Breast epithelium (tissue), 4 donors: Measurements from ENCODE around the gene MYO3B. TPM values are rescaled to one million over a fixed set of nuclear protein-coding genes. Genes with fewer than 3 reads are reported as not detected.
"Not testable (repeated sequence)": the region's sequence is repeated elsewhere in the genome, so short reads cannot be mapped to it uniquely, and the experiment has no call there.

ENCODE experiments used
- DNase-seq, 2 donors: peaks; one replicate each; pipeline ENCODE4 v3.0.0-alpha.2; 2019; ENCODE audit warnings: low spot score in 2 of 2
- H3K27ac ChIP-seq, 2 donors: fragments of 200-600 bp; sonication (generic) in 1 of 2; one replicate each; pipeline ENCODE4 v1.5.1; 2016 to 2019; ENCODE audit warnings: mild to moderate bottlenecking in 1 of 2
- H3K27me3 ChIP-seq, 2 donors: fragments of 200-600 bp; sonication (generic) in 1 of 2; one replicate each; pipeline versions ENCODE4 v1.5.1 to v1.6.0; 2017 to 2019; ENCODE audit warnings: control low read depth in 1 of 2, mild to moderate bottlenecking in 1 of 2
- H3K36me3 ChIP-seq: fragments of 200-600 bp; one replicate; pipeline ENCODE4 v1.5.1; 2019
- H3K4me1 ChIP-seq, 2 donors: fragments of 200-600 bp; sonication (generic); one replicate each; pipeline ENCODE4 v1.5.1; 2016 to 2019; ENCODE audit warnings: control low read depth in 1 of 2
- H3K4me3 ChIP-seq, 3 donors: fragments of 200-600 bp; sonication (generic); 1 replicate in 2 of 3; 2 replicates in 1 of 3; pipeline ENCODE4 v1.5.1; 2016 to 2019; ENCODE audit warnings: mild to moderate bottlenecking in 3 of 3, moderate library complexity in 2 of 3
- H3K9me3 ChIP-seq, 2 donors: fragments of 200-600 bp; sonication (generic) in 1 of 2; one replicate each; pipeline ENCODE4 v1.5.1; 2016 to 2019; ENCODE audit warnings: control low read depth in 1 of 2
- CTCF ChIP-seq, 3 donors: fragments of 450-650 bp; IDR thresholded peaks; one replicate each; pipeline ENCODE4 v1.5.1; 2016 to 2017; ENCODE audit warnings: antibody characterized with exemption in 3 of 3, mild to moderate bottlenecking in 3 of 3, moderate library complexity in 3 of 3
- POLR2A ChIP-seq: fragments of 450-650 bp; IDR thresholded peaks from one replicate; pipeline ENCODE4 v1.6.1; 2016; ENCODE audit warnings: antibody characterized with exemption, mild to moderate bottlenecking, moderate library complexity
- POLR2AphosphoS5 ChIP-seq, 3 donors: sonication (generic); formaldehyde crosslinking; IDR thresholded peaks; one replicate each; pipeline ENCODE4 v1.6.1; 2017; ENCODE audit warnings: antibody characterized with exemption in 3 of 3
- intact Hi-C: fragments of 100-400 bp; cut with DNase I; formaldehyde crosslinking; loops from one replicate; pipeline ENCODE4 v1.15.1; 2023; ENCODE audit warnings: low total_unique reads
- total RNA-seq, 3 donors: library from RNA; depleted of rRNA; stranded (reverse); fragments of >200 nt; gene quantifications; one replicate each; pipeline ENCODE4 v1.1.0, GENCODE V29; 2016

MYO3B gene
- total RNA-seq, 3 donors from 2014 or later: 0.15 to 0.98 (median 0.16) TPM

GRCh38 chr2:170533156-170533555, 355.2 kb downstream of the MYO3B start:
- intact Hi-C loops: no loop called here
- Histone ChIP-seq H3K27me3 (no peaks in the 10 kb centered on the region), H3K27ac (no peak overlapping the region), H3K36me3 (no peaks in the 10 kb centered on the region), H3K4me1 (no peaks in the 10 kb centered on the region), H3K4me3 (no peak overlapping the region), H3K9me3 (no peaks in the 10 kb centered on the region)
- TF ChIP-seq POLR2A (no peak), POLR2AphosphoS5 (IDR thresholded peaks at IDR 0.05) (no peak), CTCF (IDR thresholded peaks at IDR 0.05) (no peak)
- DNase-seq: no peak

GRCh38 chr2:170535552-170535951, 357.6 kb downstream of the MYO3B start:
- H3K36me3 ChIP-seq: no peaks in the 10 kb centered on the region
- H3K4me3 ChIP-seq: no peak overlapping the region
- DNase-seq: no peak
- H3K9me3 ChIP-seq: no peaks in the 10 kb centered on the region
- no peaks in the 10 kb centered on the region for H3K27me3 ChIP-seq
- intact Hi-C loops: no loop called here
- TF ChIP-seq CTCF (IDR thresholded peaks at IDR 0.05) (no peak), POLR2AphosphoS5 (IDR thresholded peaks at IDR 0.05) (no peak), POLR2A (no peak)
- H3K4me1 ChIP-seq: no peaks in the 10 kb centered on the region
- no peak overlapping the region for H3K27ac ChIP-seq

GRCh38 chr2:170544817-170545216, 366.9 kb downstream of the MYO3B start:
- Histone ChIP-seq H3K27ac (no peak overlapping the region), H3K36me3 (no peaks in the 10 kb centered on the region), H3K27me3 (no peaks in the 10 kb centered on the region), H3K4me1 (no peaks in the 10 kb centered on the region), H3K9me3 (peaks cover 0 to 18% of the 10 kb centered on the region in 2 donors), H3K4me3 (no peak overlapping the region)
- TF ChIP-seq CTCF (IDR thresholded peaks at IDR 0.05) (no peak), POLR2AphosphoS5 (IDR thresholded peaks at IDR 0.05) (no peak), POLR2A (no peak)
- no peak for DNase-seq
- intact Hi-C loops: no loop called here

GRCh38 chr2:170548304-170548703, 370.4 kb downstream of the MYO3B start:
- Histone ChIP-seq H3K4me3 (no peak overlapping the region), H3K27me3 (no peaks in the 10 kb centered on the region), H3K27ac (no peak overlapping the region), H3K4me1 (no peaks in the 10 kb centered on the region), H3K36me3 (no peaks in the 10 kb centered on the region), H3K9me3 (peaks cover 6 to 24% of the 10 kb centered on the region in 2 donors)
- intact Hi-C loops: no loop called here
- TF ChIP-seq POLR2A (no peak), CTCF (IDR thresholded peaks at IDR 0.05) (no peak), POLR2AphosphoS5 (IDR thresholded peaks at IDR 0.05) (no peak)
- no peak for DNase-seq

GRCh38 chr2:170550501-170550900, 372.6 kb downstream of the MYO3B start:
- peaks cover 6% of the 10 kb centered on the region in 2 donors for H3K9me3 ChIP-seq
- no peaks in the 10 kb centered on the region for H3K27me3 ChIP-seq
- DNase-seq: no peak
- intact Hi-C loops: no loop called here
- H3K4me3 ChIP-seq: no peak overlapping the region
- no peak for TF ChIP-seq POLR2AphosphoS5 (IDR thresholded peaks at IDR 0.05)
- TF ChIP-seq CTCF (IDR thresholded peaks at IDR 0.05): no peak
- TF ChIP-seq POLR2A: no peak
- no peaks in the 10 kb centered on the region for H3K36me3 ChIP-seq
- no peak overlapping the region for H3K27ac ChIP-seq
- H3K4me1 ChIP-seq: no peaks in the 10 kb centered on the region

DNA sequence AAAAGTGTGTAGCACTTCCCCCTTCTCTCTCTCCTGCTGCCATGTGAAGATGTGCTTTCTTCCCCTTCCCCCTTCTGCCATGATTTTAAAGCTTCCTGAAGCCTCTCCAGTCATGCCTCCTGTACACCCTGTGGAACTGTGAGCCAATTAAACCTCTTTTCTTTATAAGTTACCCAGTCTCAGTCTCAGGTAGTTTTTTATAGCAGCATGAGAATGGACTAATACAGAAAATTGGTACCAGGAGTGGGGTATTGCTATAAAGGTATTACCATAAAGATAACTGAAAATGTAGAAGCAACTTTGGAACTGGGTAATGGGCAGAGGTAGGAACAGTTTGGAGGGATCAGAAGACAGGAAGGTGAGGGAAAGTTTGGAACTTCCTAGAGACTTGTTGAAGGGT, 374.0 kb downstream of the MYO3B start:
- H3K36me3 ChIP-seq, intact Hi-C loops, H3K27me3 ChIP-seq, H3K9me3 ChIP-seq, H3K27ac ChIP-seq, H3K4me1 ChIP-seq, DNase-seq, H3K4me3 ChIP-seq: not testable (repeated sequence)
